GM12875 (cell line): ENCODE measurements around the gene BLOC1S5.

Experiments used
- H3K4me3 ChIP-seq: one replicate; pipeline ENCODE4 v1.5.1; 2011; ENCODE audit warnings: low read depth, low read length, control low read depth
- TF ChIP-seq, protein P1 (sequence below): IDR thresholded peaks from 2 replicates; pipeline ENCODE4 v1.5.1; 2011; ENCODE audit warnings: low read depth, mild to moderate bottlenecking, control low read depth, inconsistent platforms, low read length, moderate library complexity, borderline replicate concordance; ENCODE audit not compliant: insufficient read depth

BLOC1S5 gene

DNA sequence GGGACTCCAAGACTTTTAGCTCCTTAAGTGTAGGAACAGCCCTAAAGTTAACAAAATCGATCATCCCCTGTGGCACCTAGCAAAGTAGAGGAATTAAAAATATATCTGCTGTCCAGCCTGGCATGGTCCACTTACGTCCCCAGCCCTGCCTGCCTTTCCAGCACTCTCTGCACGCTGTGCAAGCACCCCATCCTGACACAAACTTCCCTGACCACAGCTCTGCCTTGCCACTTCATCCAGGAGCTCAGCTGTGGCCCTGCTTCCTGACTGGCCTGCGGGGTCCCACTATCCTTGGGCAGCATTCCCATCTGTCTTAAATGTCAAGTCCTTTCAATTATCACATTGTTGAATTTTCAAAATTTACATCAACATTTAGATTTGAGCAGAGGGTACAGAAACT is 39.0 kb downstream of the BLOC1S5 start:
- TF ChIP-seq, protein P1, sequence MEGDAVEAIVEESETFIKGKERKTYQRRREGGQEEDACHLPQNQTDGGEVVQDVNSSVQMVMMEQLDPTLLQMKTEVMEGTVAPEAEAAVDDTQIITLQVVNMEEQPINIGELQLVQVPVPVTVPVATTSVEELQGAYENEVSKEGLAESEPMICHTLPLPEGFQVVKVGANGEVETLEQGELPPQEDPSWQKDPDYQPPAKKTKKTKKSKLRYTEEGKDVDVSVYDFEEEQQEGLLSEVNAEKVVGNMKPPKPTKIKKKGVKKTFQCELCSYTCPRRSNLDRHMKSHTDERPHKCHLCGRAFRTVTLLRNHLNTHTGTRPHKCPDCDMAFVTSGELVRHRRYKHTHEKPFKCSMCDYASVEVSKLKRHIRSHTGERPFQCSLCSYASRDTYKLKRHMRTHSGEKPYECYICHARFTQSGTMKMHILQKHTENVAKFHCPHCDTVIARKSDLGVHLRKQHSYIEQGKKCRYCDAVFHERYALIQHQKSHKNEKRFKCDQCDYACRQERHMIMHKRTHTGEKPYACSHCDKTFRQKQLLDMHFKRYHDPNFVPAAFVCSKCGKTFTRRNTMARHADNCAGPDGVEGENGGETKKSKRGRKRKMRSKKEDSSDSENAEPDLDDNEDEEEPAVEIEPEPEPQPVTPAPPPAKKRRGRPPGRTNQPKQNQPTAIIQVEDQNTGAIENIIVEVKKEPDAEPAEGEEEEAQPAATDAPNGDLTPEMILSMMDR, result no peak
- H3K4me3 ChIP-seq, result no peak overlapping the region

DNA sequence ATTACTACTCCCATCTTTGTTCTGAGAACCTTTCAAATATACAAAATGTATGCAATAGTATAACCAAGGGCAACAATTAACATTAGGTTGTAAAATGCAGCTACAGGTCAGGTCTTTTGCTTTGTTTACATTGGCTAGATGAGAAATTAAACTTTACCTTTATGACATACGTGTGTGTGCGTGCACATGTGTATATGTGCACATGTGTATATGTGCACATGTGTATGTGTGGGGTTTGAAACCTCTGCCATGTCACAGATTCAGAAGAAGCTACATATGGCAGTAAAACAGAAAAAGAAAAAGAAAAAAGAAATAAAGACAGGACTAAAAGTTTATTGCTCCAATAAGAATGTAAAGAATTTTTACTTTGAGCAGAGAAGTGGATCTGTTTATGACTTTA is 40.6 kb downstream of the BLOC1S5 start:
- TF ChIP-seq, protein P1, result no peak
- no peak overlapping the region for H3K4me3 ChIP-seq

DNA sequence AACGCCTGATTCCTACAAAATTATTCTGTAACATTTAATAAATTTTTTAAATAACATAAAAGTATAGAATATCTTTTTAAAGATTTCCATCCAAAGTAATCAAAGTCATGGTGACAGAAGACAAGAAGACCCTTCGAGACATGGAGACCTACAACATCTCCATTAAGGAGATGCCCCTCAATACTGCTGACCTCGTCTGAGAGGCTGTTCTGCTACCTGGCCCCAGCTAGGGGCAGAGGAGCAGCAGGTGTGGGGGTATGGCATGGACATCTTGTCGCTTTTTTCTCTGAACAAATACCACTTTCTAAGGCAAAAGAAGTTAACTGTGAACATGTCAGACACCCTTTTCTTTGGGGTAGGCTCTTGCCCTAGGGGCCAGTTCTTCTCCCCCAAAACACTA is 44.1 kb downstream of the BLOC1S5 start:
- TF ChIP-seq, protein P1, result no peak
- H3K4me3 ChIP-seq, result no peak overlapping the region

DNA sequence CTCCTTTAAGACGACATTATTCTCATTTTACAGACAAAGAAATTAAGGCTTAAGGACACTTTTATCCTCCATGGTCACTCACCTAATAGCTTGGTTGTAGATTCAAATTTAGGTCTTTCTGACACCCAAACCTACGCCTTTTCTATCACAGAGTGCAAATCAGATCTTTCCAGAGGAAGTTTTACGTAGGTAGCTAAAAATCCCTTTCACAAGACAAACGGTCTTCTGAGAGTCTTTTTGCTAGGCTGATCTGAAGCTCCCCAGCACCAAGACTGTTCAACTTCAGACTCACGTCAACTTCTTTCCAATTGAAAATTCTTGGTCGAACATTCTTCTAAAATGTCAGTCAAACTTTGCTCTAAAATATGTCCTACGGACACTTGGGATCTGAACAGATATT is 46.5 kb downstream of the BLOC1S5 start:
- TF ChIP-seq, protein P1, result no peak
- H3K4me3 ChIP-seq, result no peak overlapping the region

DNA sequence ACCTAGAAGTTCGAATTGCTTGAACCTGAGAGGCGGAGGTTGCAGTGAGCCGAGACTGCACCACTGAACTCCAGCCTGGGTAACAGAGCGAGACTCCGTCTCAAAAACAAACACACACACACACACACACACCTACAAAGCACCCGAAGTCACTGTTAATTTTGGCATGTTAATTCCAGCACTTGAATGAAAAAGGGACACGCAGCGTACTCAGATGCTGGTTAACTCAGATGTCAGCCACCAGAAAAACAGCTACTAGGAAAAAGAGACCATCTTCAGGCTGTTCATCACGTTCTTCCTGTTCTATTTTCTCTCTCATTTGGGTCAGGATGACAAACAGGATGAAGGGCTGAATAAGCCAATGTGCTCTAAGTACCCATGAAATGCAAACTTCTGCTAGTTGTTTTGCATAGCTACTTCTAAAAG is 46.9 kb downstream of the BLOC1S5 start:
- TF ChIP-seq, protein P1, result no peak

DNA sequence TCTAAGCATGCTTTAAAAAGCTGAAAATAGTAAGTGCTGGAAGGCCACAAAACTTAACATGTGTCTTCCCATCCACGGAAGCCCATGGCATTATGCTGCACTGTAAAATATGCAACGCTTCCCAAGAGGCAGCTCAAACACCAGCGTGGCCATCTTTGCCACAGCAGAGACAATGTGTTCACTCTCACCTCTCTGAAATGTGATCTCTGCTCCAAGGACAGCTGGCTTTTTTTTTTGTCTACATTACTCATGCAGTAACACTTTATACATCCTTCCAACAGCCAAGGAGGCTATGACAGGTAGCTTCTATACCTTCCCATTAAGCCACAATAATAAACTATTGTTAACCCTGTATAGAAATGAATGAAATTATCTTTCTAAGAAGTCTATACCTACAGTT is 49.2 kb downstream of the BLOC1S5 start:
- H3K4me3 ChIP-seq, result no peak overlapping the region
- TF ChIP-seq, protein P1, result no peak

More for the DNA sequence above, 46.9 kb downstream of the BLOC1S5 start:
- H3K4me3 ChIP-seq, result no peak overlapping the region

DNA sequence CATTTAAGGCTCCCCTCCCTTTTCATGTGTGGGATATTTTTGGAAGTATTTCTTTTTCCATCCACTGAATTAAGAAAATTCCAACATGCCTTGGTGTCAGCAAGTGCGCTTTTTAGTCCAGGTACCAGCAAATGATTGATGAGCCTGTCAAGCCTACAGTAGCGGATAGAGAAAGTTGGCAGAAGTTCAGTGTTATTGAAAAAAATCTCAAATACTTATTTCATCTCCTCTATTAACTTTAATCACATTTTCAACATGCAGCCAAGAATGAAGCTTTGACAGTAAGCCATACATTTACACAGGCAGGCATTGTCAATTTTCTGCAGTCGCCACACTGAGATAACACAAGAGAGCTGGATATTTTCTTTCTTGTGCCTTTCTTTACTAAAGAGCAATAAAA is 50.4 kb downstream of the BLOC1S5 start:
- no peak overlapping the region for H3K4me3 ChIP-seq
- TF ChIP-seq, protein P1, result no peak
